GM19240 (cell line): ENCODE measurements around the gene GRIK2.

Experiments
- DNase-seq: peaks from one replicate; pipeline ENCODE4 v3.0.0; 2011; ENCODE audit warnings: low spot score; ENCODE audit not compliant: insufficient read length

Gene GRIK2

DNA sequence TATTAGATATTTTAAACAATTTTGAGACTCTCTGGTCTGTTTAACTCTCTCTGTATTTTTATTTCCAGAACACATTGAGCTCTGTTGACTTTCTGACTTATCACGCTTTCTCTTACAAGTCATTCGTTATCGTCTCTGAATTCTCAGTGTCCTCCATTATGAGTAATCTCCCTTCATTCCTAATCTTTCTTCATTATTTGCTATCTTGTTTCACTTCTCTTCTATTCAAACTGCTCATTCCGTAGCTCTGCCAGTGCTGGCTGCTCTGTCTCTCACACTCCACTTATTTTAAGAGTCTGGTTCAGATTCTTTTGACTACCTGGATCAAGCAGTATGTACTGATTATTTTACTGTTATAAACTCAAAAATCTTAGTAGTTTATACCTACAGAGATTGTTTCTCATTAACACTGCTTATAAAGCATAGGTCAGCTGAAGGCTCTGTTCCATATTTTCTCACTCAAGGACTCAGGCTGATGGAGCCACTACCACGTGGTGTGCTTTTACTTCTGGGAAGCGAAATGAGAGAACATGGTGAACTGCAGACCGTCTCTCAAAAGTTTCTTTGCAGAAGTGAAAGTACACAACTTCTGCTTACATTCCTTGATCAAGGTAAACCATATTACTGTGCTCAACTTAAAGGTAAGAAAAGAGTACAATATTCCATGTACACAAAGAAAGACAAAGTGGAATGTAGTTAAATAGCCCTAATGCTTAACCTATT, 485.2 kb downstream of the GRIK2 start:
- no peak for DNase-seq

- DNase-seq, result no peak
Measured at GRCh38 chr6:101879782-101880181, 486.3 kb downstream of the GRIK2 start.

DNA sequence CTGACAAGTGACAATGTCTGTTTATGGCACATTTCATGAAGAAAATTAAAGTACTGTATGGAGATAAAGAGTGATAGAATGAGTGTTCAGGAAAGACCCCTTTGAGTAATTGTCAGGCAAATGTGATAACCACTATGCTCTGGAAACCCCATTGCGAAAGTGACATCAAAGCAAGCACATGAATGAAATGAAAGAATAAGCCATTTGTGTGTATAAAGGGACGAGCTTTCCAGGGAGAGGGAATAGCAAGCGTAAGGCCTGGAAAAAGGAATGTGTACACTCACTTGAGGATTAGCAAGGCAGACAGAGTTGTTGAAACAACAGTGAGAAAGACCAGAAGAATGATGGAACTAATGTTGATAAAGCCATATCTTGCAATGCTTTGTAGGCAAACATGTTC, 490.0 kb downstream of the GRIK2 start:
- no peak for DNase-seq

- no peak for DNase-seq
Measured at GRCh38 chr6:101887532-101887931, 494.0 kb downstream of the GRIK2 start.

DNA sequence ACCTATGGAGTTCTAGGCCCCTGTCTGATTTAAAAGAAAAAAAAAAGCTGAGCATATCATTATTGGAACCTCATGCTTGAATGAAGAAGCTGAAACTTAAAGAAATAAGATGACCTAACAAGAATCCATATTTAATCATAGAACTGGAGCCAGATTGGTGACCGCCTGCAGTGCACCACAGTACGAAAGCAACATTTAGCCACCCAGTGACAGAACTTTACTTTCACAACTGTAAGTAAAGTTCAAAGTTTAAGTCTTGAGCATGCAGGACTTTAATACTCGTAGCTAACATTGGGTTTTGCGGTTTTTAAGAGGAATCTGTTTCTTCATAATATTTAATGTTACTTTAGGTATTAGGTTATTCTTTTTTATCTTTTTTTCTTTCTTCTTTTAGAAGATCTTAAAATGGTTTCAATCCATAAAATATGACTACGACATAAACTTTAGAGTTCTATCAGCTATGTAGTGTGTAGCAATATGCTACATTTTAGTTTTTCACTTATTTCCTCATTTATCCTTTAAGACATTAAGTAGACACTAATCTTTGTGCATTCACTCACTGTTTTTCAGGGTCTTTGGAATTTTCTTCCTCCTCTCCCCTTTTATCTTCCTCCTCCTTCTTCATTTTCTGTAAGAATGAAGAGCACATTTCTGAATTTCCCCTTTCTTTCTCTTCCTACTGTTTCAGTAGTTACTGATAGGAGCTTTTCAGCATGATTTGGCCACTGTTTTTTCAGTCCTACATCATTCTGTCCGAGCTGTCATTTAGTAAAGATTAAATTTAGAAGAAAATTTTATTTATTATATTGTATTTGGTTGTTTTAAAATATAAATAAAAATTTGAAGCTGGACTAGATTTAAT, 514.1 kb downstream of the GRIK2 start:
- DNase-seq, result no peak

DNA sequence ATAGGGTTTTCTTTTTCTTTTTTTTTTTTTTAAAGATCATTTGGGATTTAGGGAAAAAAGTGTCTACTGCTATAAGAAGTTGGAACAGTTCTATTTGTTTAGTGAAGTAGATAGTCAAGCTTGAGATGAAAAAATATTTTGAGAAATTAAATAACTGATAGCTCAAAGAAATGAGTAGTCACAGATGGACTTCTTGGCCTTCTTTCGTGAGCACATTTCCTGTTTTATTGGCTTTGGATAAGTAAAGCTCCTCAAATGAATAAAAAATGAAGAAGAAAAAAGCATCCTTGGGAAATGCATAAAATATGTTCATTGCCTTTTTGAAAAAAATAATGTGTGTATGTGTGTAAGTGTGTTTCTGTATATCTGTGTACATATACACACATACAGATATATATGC, 515.9 kb downstream of the GRIK2 start:
- DNase-seq, result no peak

- no peak for DNase-seq
Measured at GRCh38 chr6:101912311-101912710, 518.8 kb downstream of the GRIK2 start.

GRCh38 chr6:101918471-101918870, 525.0 kb downstream of the GRIK2 start:
- DNase-seq, result no peak

DNA sequence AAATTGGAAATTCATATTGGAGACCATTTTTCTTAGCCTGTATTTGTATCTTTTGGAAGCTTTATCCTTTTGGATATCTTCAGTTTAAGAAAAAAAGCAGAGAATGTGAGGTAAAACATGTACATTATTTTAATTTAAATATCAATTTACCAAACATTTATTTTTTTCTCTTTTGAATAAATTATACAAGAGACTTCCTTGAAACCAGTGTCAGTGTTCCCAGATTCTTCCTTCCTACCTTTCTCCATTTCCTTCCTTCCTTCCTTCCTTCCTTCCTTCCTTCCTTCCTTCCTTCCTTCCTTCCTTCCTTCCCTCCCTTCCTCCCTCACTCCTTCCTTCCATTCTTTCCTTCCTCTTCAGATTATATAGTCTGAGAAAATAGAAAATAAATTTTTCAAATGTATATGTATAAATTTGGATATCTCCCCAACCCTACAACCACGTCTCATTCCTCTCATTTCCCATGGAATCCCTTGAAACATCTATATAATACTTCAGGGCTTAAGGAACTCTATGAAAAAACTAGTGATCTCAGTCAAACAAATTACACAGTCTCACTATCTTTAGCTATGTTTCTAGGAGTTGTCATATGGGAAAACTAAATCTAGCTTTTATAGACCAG, 528.4 kb downstream of the GRIK2 start:
- DNase-seq, result no peak

GRCh38 chr6:101926149-101926925, 532.8 kb downstream of the GRIK2 start:
- DNase-seq, result no peak

DNA sequence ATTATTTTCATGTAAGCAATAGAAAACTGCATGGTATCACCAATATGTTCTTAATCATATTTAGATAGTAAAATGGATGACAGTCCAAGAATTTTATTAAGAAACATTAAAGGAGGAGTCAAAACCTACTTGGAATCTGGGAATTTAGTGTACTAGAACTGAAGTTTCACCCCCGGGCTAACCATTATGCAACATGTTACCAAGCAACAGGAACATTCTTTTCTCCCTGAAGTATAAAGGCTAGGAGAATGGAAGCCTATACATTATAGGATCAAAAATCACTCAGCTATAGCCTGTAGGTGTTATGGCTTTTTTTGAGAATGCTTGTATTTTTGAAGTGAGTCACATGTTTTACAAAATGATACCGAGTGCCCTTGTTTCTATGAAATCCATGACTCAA, 538.3 kb downstream of the GRIK2 start:
- no peak for DNase-seq

DNA sequence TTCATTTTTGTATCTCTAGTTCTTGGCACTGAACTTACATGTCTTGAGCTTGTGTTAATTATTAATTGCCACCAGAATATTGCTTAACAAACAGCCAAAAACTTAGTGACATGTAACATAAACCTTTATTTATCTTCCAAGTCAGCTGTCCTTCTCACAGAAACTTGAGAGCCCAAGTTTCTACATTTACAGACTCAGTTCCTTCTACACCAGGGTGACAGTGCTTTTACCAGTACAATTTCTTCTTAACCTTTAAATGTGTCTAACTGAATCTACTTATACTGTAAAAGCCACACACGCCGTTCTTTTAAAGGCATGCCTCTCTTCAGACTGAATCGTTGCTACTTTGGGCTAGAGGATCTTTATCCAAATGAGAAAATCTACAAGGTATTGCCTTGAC, 539.2 kb downstream of the GRIK2 start:
- no peak for DNase-seq

DNA sequence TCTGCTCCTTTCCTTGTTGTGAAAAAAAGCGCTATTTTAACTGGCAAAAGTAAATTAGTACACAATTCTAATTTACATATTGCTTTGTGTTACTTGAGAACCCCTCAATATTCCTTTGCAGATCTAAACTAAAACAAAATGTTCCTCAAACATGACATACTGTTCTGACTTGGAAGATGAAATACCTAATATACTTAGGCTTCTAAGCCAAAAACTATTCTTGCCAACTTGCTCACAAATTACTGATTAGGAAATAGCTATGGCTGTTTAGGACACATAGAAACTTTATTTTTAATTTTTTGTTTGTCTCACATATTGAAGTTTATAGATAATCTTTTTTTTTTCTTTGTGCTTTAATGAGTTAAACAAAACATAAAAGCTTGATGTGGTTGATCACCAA, 542.2 kb downstream of the GRIK2 start:
- no peak for DNase-seq

DNA sequence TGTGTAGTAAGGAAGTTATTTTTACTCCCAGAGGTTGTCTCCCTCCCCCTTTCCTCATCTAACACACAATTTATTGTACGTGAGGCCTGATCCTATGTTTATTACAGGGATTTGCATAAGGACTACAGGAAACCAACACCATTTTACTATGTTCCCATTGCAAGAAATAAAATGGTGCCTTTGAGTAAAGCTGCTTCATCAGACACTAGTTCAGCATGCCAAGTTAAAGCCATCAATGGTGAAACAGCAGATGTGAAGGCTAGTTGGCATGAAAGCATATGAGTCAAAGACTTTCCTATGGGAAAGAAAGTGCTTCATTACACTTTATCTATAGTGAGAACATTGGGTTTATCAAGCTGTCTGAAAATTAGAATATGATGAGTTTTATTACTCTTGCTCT, 543.0 kb downstream of the GRIK2 start:
- DNase-seq, result no peak

DNA sequence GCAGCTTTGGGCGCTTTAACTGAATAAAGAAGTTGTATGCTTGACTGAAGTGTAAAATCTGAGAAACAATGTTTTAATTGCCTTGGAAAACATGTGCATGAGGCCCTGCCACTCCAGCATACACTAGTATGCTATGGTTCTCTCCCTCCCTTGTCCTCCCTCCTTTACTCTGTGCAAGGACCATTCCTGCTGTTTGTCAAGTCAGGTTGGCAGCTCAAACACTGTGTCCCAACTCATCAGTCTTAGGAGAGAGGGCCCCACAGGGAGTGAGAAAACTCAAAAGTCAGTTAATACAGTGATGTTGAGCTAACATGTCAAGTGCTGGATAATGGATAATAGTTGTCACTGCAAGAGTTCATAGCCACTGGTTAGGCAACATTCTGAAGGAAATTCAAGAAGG, 543.6 kb downstream of the GRIK2 start:
- no peak for DNase-seq

DNA sequence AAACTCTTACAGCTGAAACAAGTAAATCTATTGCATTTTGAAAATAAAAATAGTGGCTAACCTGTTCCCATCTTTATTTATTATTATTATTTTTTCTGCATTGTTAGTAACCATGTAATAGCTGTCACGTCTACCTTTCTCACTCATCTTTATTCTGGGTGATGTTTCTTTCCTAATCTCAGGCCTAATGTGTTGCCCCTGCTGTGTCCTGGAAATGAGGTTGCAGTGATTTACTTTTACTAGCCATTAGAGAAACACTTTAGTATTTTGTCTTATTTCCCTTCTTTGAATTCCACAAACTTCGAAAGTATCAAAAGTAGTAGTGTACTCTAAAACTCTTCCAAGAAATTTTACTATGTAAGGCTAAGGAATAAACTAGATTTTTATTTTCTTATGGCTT, 546.9 kb downstream of the GRIK2 start:
- DNase-seq, result no peak

DNA sequence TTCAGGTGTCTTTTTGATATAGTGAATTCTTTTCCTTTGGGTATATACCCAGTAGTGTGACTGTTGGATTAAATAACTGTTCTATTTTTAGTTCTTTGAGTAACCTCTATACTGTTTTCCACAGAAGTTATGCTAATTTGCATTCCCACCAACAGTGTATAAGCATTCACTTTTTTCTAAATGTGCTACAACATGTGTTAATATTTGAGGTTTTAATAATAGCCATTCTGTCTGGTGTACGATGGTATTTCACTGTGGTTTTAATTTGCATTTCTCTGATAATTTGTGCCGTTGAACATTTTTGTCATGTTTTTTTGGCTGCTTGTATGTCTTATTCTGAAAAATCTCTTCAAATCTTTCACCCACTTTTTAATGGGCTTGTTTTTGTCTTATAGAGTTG, 563.5 kb downstream of the GRIK2 start:
- no peak for DNase-seq

DNA sequence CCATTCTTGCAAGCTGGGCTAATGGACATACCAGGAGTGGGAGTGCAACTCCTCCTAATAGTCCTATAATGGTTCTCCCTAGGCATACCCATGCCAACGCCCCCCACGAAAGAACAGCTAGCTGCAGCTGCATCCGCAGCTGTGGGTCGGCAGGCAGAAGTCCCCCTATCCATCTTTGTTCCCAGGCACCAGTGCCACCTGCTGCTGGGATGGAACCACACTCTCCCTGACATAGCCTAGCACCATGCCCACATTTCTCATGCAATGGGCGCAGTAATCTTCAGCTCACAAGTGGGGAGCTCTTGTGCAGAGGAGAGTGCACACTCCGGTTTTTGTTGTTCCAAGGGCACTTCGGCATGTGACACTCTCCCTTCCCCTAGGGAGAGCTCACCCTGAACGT, 567.8 kb downstream of the GRIK2 start:
- DNase-seq, result no peak

DNA sequence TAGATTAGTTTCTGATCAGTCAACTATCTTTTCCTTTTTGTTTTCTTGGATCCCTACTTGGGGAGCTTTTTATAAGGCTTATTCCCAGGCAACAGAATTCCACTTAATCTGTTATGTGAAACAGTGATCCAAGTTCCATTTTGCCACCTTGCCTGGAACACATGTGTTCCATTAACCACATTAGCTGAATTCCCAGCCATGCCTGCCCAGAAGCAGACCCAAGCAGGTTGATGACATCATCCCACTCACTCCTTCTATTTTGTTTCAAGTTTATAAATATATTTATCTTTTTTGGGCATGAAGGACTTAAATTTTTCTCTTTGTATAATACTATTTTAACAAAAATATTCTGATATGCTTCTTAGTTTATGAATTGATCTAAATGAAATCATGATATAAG, 587.4 kb downstream of the GRIK2 start:
- no peak for DNase-seq

DNA sequence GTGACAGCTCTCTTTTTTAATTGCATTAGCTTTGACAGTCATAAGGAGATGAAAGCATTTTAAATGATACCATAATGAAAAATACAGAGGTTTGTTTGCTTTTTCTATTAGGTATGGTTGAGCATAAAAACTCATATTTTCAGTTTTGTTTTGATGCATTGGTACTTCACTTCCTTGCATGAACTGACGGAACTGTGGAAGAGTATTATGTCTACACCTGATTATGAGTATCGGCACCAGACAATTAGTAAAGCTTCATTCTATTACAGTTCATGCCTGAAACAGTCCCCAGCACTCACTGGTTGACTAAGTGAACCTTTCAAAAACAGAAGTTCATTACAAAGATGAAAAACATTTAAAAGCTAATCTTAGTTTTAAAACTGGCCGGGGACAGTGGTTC, 593.0 kb downstream of the GRIK2 start:
- DNase-seq, result no peak

- no peak for DNase-seq
Measured at GRCh38 chr6:101992286-101992685, 598.8 kb downstream of the GRIK2 start.

GRCh38 chr6:101994521-101994920, 601.0 kb downstream of the GRIK2 start:
- no peak for DNase-seq
